ENCODE data around the gene DRG2. TPM values are rescaled to one million over a fixed set of nuclear protein-coding genes. Genes with fewer than 3 reads are reported as not detected.

Gene DRG2
- total and polyA plus RNA-seq, 2 of the 4 experiments (the other 2 are of a cell fraction), result 43.6 to 45.1 TPM

GRCh38 chr17:18156171-18156975 is 68.6 kb downstream of the DRG2 start:
- H3K4me2 ChIP-seq (ENCODE audit: low read depth, low read length), result no peak overlapping the region
- H4K91ac ChIP-seq (ENCODE audit: insufficient read depth, low read depth, low read length), result no peak overlapping the region
- H2BK15ac ChIP-seq (ENCODE audit: low read depth, low read length), result no peak overlapping the region
- H2BK20ac ChIP-seq (ENCODE audit: low read depth, low read length), result no peak overlapping the region
- WGBS, 2 experiments (ENCODE audit: extremely low coverage in 2 of 2, insufficient read length in 1 of 2), result no CpG with 5 or more reads among the region's 8 CpGs
- H3K18ac ChIP-seq (ENCODE audit: low read depth, low read length), result no peak overlapping the region
- CTCF ChIA-PET, result no interaction called here
- no peak overlapping the region for H3K9ac ChIP-seq (ENCODE audit: low read depth, low read length)
- no peaks in the 10 kb centered on the region for H3K27me3 ChIP-seq (ENCODE audit: control insufficient read depth, insufficient read depth, low read length)
- no peaks in the 10 kb centered on the region for H3K79me1 ChIP-seq (ENCODE audit: low read depth in 1 of 2, low read length in 2 of 2)
- H3K9me1 ChIP-seq (ENCODE audit: insufficient read depth, low read length), result peaks cover 18% of the 10 kb centered on the region
- intact Hi-C loops (cut with micrococcal nuclease), result no loop called here
- H3K14ac ChIP-seq (replicated peaks; ENCODE audit: low read depth, low read length), result no peak overlapping the region
- POLR2A ChIA-PET (ENCODE audit: unreplicated experiment), result no interaction called here
- H2BK5ac ChIP-seq (ENCODE audit: low read depth, low read length, poor library complexity, severe bottlenecking), result no peak overlapping the region
- no peaks in the 10 kb centered on the region for H4K20me1 ChIP-seq (ENCODE audit: insufficient read depth, low read length)
- H3K27ac ChIP-seq (ENCODE audit: insufficient read depth, low read length), result no peak overlapping the region
- no peak overlapping the region for H3K23ac ChIP-seq (ENCODE audit: low read depth, low read length)
- dilution Hi-C loops (cut with HindIII; ENCODE audit: low sequenced_read_pairs, unreplicated experiment), result no loop called here
- H3K4me1 ChIP-seq (ENCODE audit: control insufficient read depth, insufficient read depth, low read length), result peaks cover 5% of the 10 kb centered on the region; the same call in 1 of the 2 replicates
- no peak overlapping the region for H2AK9ac ChIP-seq (replicated peaks; ENCODE audit: low read depth, low read length, poor library complexity)
- in situ Hi-C loops (cut with MboI; ENCODE audit: low sequenced_read_pairs), result no loop called here
- H4K8ac ChIP-seq (ENCODE audit: low read depth in 2 of 2, low read length in 2 of 2), result no peak overlapping the region
- H3K9me3 ChIP-seq (ENCODE audit: control insufficient read depth, insufficient read depth, low read length), result no peaks in the 10 kb centered on the region
- no peak overlapping the region for H2BK120ac ChIP-seq (ENCODE audit: low read depth, low read length)
- H3K56ac ChIP-seq (ENCODE audit: extremely low read depth, insufficient read depth, low read length), result no peak overlapping the region
- H2AFZ ChIP-seq (replicated peaks; ENCODE audit: low read length, poor library complexity), result peak overlapping the region; percentile 77
- no peak overlapping the region for H4K5ac ChIP-seq (ENCODE audit: low read depth, low read length)
- H3K4ac ChIP-seq (ENCODE audit: low read depth, low read length), result no peak overlapping the region; the same call in 1 of the 2 replicates
- TF ChIP-seq RCOR1 (IDR thresholded peaks at IDR 0.05; ENCODE audit: insufficient replicate concordance, low read length), result no peak
- TF ChIP-seq BHLHE40 (IDR thresholded peaks at IDR 0.05; ENCODE audit: low read depth, low read length), result no peak
- TF ChIP-seq CHD1 (IDR thresholded peaks at IDR 0.05; ENCODE audit: low read depth, low read length), result no peak
- H3K4me3 ChIP-seq (ENCODE audit: insufficient read depth, low read depth, low read length), result no peak overlapping the region
- H3K36me3 ChIP-seq (ENCODE audit: control insufficient read depth, insufficient read depth, low read length), result no peaks in the 10 kb centered on the region
- no peak overlapping the region for H2AK5ac ChIP-seq (ENCODE audit: low read depth, low read length)
- BruUV-seq (replicated peaks), result no TSS peak
- ATAC-seq (ENCODE audit: low read depth), result no peak
- DNase-seq, result no peak

Measured in IMR-90 (cell line).